GM12878 (cell line): ENCODE measurements around the gene SYNJ2. TPM values are rescaled to one million over a fixed set of nuclear protein-coding genes. Genes with fewer than 3 reads are reported as not detected.

ENCODE experiments used
- ATAC-seq: fragments of 200-7000 bp; cut with Tn5 transposase; 3 replicates; pipeline ENCODE4 v1.9.1; 2020; ENCODE audit warnings: mild to moderate bottlenecking, moderate library complexity
- BruUV-seq: library from RNA; stranded (reverse); fragments of 400-500 nt; replicated peaks from 2 replicates; lab custom pipeline; 2021; lab: Mats Ljungman, UMichigan
- CTCF ChIA-PET: fragments of 300-600 bp; sonication (Branson Sonifier 250); formaldehyde crosslinking; extraction: SDS; loops from one replicate; lab custom pipeline; 2021; ENCODE audit warnings: inconsistent platforms; lab: Yijun Ruan, JAX
- POLR2A ChIA-PET: fragments of 350-600 bp; formaldehyde crosslinking; extraction: SDS; loops from one replicate; lab custom pipeline; 2021; ENCODE audit warnings: inconsistent platforms; lab: Charles Lee
- RAD21 ChIA-PET: fragments of 300-600 bp; sonication (Branson Sonifier 250); formaldehyde crosslinking; loops from one replicate; lab custom pipeline; 2023; ENCODE audit warnings: antibody characterized with exemption; ENCODE audit not compliant: unreplicated experiment; lab: Charles Lee
- SMC1A ChIA-PET: fragments of 300-600 bp; sonication (Branson Sonifier 250); formaldehyde crosslinking; loops from one replicate; lab custom pipeline; 2023; ENCODE audit not compliant: unreplicated experiment, uncharacterized antibody; lab: Charles Lee
- DNase-seq: peaks from one replicate; pipeline ENCODE4 v3.0.0-alpha.2; 2011; ENCODE audit warnings: low read depth, low spot score
- FAIRE-seq: peaks from 3 replicates; lab custom pipeline; 2011; peaks lifted over from hg19 to GRCh38; lab: Jason Lieb, UNC
- H2AFZ ChIP-seq: 2 replicates; pipeline ENCODE4 v1.6.0; 2011; ENCODE audit warnings: low read depth, low read length, control low read depth; ENCODE audit not compliant: control insufficient read depth
- H3K27ac ChIP-seq: 2 replicates; pipeline ENCODE4 v1.5.1; 2011; ENCODE audit warnings: control low read depth; ENCODE audit not compliant: control insufficient read depth, insufficient read depth
- H3K27me3 ChIP-seq, 2 experiments: replicated peaks in 1 of 2; 2 replicates each; pipeline versions ENCODE4 v1.6.0 to v1.6.1; 2011; ENCODE audit warnings: low read length in 1 of 2; ENCODE audit not compliant: control insufficient read depth in 2 of 2, insufficient read depth in 2 of 2
- H3K36me3 ChIP-seq, 2 experiments: 2 replicates each; pipeline ENCODE4 v1.5.1; 2011; ENCODE audit warnings: low read length in 1 of 2; ENCODE audit not compliant: control insufficient read depth in 2 of 2, insufficient read depth in 2 of 2
- H3K4me1 ChIP-seq: 2 replicates; pipeline ENCODE4 v1.6.1; 2011; ENCODE audit warnings: mild to moderate bottlenecking, low read length, moderate library complexity, mixed read lengths; ENCODE audit not compliant: control insufficient read depth, insufficient read depth
- H3K4me2 ChIP-seq: 2 replicates; pipeline ENCODE4 v1.6.0; 2011; ENCODE audit warnings: control low read depth; ENCODE audit not compliant: control insufficient read depth, insufficient read depth
- H3K4me3 ChIP-seq: fragments of 200-600 bp; sonication (generic); 2 replicates; pipeline ENCODE4 v1.5.1; 2016
- H3K79me2 ChIP-seq: 2 replicates; pipeline ENCODE4 v1.6.0; 2011; ENCODE audit warnings: low read length; ENCODE audit not compliant: control insufficient read depth, insufficient read depth
- H3K9ac ChIP-seq: 2 replicates; pipeline ENCODE4 v1.8.0; 2011; ENCODE audit warnings: low read length, control low read depth, mixed read lengths; ENCODE audit not compliant: control insufficient read depth, insufficient read depth
- H3K9me3 ChIP-seq: replicated peaks from 3 replicates; pipeline ENCODE4 v1.5.1; 2011; ENCODE audit warnings: mild to moderate bottlenecking, low read length; ENCODE audit not compliant: control insufficient read depth, insufficient read depth
- H4K20me1 ChIP-seq: 2 replicates; pipeline ENCODE4 v1.6.0; 2011; ENCODE audit not compliant: control insufficient read depth, insufficient read depth
- CTCF ChIP-seq, 3 experiments: IDR thresholded peaks in 2 of 3; conservative IDR thresholded peaks in 1 of 3; 2 replicates each; pipeline ENCODE4 v1.5.1; 2011; ENCODE audit warnings: low read depth in 3 of 3, low read length in 3 of 3, mild to moderate bottlenecking in 3 of 3, control low read depth in 2 of 3, moderate library complexity in 2 of 3, inconsistent platforms in 1 of 3, mixed read lengths in 1 of 3; ENCODE audit not compliant: control insufficient read depth in 2 of 3, insufficient read depth in 1 of 3; ENCODE audit errors: extremely low read depth in 1 of 3
- EED ChIP-seq: sonication (generic); IDR thresholded peaks from 2 replicates; pipeline ENCODE4 v1.6.1; 2016; ENCODE audit warnings: antibody characterized with exemption, low read depth
- FOS ChIP-seq: IDR thresholded peaks from 3 replicates; pipeline ENCODE4 v1.6.1; 2011; ENCODE audit warnings: borderline replicate concordance; ENCODE audit not compliant: insufficient read length; ENCODE audit errors: extremely low read depth
- RUNX3 ChIP-seq: IDR thresholded peaks from 2 replicates; pipeline ENCODE4 v1.6.1; 2012; ENCODE audit warnings: low read length, inconsistent platforms
- SP1 ChIP-seq: IDR thresholded peaks from one replicate; pipeline ENCODE4 v1.6.1; 2011; ENCODE audit warnings: low read depth, low read length
- YY1 ChIP-seq: IDR thresholded peaks from 2 replicates; pipeline ENCODE4 v1.6.1; 2011; ENCODE audit warnings: low read depth, mild to moderate bottlenecking, low read length
- WGBS: methylation state at CpG from one replicate; pipeline ENCODE4 v1.1.6; 2016; ENCODE audit warnings: low lambda C conversion rate; ENCODE audit not compliant: insufficient replicate concordance, insufficient coverage; ENCODE audit errors: missing lambda C conversion rate; 5-methylcytosine and 5-hydroxymethylcytosine counted together
- in situ Hi-C: fragments of 300-500 bp; cut with MboI; formaldehyde crosslinking; loops from 9 replicates; pipeline ENCODE4 v1.14.3; 2018; ENCODE audit warnings: mixed read lengths
- intact Hi-C: fragments of 100-400 bp; cut with micrococcal nuclease; formaldehyde crosslinking; loops from one replicate; pipeline ENCODE4 v1.14.2; 2022; ENCODE audit not compliant: unreplicated experiment
- polyA plus RNA-seq, 11 experiments: library from polyadenylated mRNA; depleted of rRNA in 4 of 11; unstranded in 6 of 11; stranded (reverse) in 5 of 11; fragments of >200 nt; fragmentation: Nextera tagmentation in 4 of 11; fragmentation: Illumina TruSeq in 1 of 11; extraction: Ambion mirVana in 4 of 11; extraction: Trizol in 1 of 11; gene quantifications; 1 replicate in 1 of 11; 2 replicates in 10 of 11; pipeline versions ENCODE4 v1.2.1 to v1.2.3, GENCODE V29; 2011 to 2016; ENCODE audit warnings: inconsistent platforms in 2 of 11, missing spikeins in 2 of 11, low read depth in 1 of 11
- total RNA-seq, 4 experiments: library from RNA; depleted of rRNA in 3 of 4; stranded (reverse); fragments of >200 nt in 3 of 4; fragmentation: Illumina TruSeq in 1 of 4; extraction: Trizol in 1 of 4; gene quantifications; 2 replicates each; pipeline versions ENCODE4 v1.2.1 to v1.2.3, GENCODE V29; 2013 to 2021

The SYNJ2 gene
- total and polyA plus RNA-seq, 10 of the 15 experiments (the other 5 are each of a cell fraction or from before 2014, with no cell fraction given), result 0.11 to 1.8 (median 0.57) TPM

- POLR2A ChIA-PET, result no interaction called here
- no TSS peak for BruUV-seq
- Histone ChIP-seq H3K4me2 (no peak overlapping the region), H3K36me3 (no peaks in the 10 kb centered on the region), H3K79me2 (no peaks in the 10 kb centered on the region), H3K4me3 (no peak overlapping the region), H4K20me1 (no peaks in the 10 kb centered on the region), H3K4me1 (no peaks in the 10 kb centered on the region), H3K27ac (no peak overlapping the region), H3K27me3 (no peaks in the 10 kb centered on the region), H3K9ac (no peak overlapping the region), H3K9me3 (peaks cover 6% of the 10 kb centered on the region; the same call in 2 of the 3 replicates), H2AFZ (no peak overlapping the region)
- RAD21 ChIA-PET, result no interaction called here
- no peak for ATAC-seq
- TF ChIP-seq EED (no peak), FOS (no peak), SP1 (no peak), CTCF (IDR thresholded peaks at IDR 0.05 in 2 of 3, conservative IDR thresholded peaks at IDR 0.05 in 1 of 3; ENCODE audit: control insufficient read depth in 2 of 3, extremely low read depth in 1 of 3, insufficient read depth in 1 of 3, low read depth in 3 of 3, low read length in 3 of 3) (no peak), YY1 (no peak), RUNX3 (no peak)
- WGBS, result 70% methylated on average over 34 of the region's 34 CpGs
- in situ Hi-C loops (no loop called here), intact Hi-C loops (no loop called here)
- FAIRE-seq, result no peak
- CTCF ChIA-PET, result interaction anchor here (1.1 kb wide), 1 partner anchor 118 kb away, joined by 4 read pairs; no protein-coding TSS in a partner anchor
- SMC1A ChIA-PET, result no interaction called here
- no peak for DNase-seq
Measured at GRCh38 chr6:157954150-157955117, 27.2 kb upstream of the SYNJ2 start.
